OCI-LY7 (cell line): ENCODE measurements around the gene HEXB.

Source experiments
- CTCF ChIP-seq: fragments of 200-600 bp; sonication (generic); conservative IDR thresholded peaks from 2 replicates; pipeline ENCODE4 v1.5.1; 2014; ENCODE audit warnings: mild to moderate bottlenecking, antibody characterized with exemption, low read length, moderate library complexity, mixed read lengths
- EZH2phosphoT487 ChIP-seq: fragments of 200-600 bp; sonication (generic); IDR thresholded peaks from 2 replicates; pipeline ENCODE4 v1.6.1; 2018; ENCODE audit warnings: low read depth, borderline replicate concordance, mild to moderate bottlenecking, mixed run types, antibody characterized with exemption, low read length, moderate library complexity, mixed read lengths

GRCh38 chr5:74651710-74652109 lies 33.3 kb upstream of the HEXB start:
- TF ChIP-seq CTCF, result no peak
- TF ChIP-seq EZH2phosphoT487, result no peak
